Measurements from ENCODE around the gene CENPH.
A peak's percentile ranks its signal among the peaks of the same experiment; 100 is the strongest.
"Not testable (repeated sequence)": the region's sequence is repeated elsewhere in the genome, so short reads cannot be mapped to it uniquely, and the experiment has no call there.

Gene CENPH

DNA sequence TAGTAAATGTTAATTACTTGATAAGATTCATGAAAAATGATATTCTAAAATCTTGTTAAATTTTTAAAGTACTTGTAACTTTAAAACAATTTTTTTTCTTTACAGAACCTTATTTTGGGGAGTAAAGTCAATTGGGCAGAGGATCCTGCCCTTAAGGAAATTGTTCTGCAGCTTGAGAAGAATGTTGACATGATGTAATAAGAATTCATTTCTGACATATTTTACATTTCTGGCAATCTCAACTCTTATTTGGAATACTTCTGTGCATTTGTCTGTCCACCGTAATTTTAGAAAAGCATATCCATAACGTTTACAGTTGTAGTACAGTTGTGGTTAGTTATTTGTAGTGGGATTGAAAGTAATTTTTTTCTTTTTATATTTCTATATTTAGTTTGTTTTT lies 20.2 kb downstream of the CENPH start:
- no peak for DNase-seq (ENCODE audit: low read depth in 3 of 3)

DNA sequence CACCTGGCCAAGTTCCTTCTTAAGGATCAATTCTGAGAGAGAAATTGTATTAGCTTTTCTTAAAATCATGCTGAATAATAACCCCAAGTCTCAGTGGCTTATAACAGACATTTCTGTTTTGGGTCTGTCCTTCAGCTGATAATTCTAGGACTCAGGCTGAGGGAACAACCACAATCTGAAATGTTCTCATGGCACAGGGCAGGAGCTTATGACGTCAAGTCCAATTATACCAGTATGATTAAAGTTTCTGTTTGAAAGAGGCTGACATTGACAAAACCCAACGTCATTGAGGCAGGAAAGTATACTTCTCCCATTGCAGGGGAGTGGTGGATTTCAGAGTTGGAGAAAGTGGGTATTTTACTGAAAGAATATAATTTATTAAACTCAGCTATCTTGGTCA lies 21.8 kb downstream of the CENPH start:
- no peak for DNase-seq (ENCODE audit: low read depth in 3 of 3)

DNA sequence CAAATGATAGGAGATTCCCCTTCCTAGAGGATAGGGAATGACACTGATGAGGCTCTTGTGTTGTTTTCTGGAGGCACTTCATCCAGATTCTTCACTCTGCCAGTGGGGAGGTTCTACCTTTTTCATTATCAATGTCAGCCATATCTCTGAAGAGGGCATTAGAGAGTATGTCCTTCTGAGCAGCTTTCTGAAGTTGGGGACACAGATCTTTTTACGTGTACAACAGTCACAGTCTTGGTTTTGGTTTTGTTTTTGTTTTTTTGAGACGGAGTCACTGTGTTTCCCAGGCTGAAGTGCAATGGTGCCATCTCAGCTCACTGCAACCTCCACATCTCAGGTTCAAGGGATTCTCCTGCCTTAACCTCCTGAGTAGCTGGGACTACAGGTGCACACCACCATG lies 22.6 kb downstream of the CENPH start:
- DNase-seq (ENCODE audit: low read depth in 3 of 3) = no peak

- DNase-seq (ENCODE audit: low read depth in 3 of 3) = no peak
Observed at GRCh38 chr5:69213513-69214215, 24.3 kb downstream of the CENPH start.

DNA sequence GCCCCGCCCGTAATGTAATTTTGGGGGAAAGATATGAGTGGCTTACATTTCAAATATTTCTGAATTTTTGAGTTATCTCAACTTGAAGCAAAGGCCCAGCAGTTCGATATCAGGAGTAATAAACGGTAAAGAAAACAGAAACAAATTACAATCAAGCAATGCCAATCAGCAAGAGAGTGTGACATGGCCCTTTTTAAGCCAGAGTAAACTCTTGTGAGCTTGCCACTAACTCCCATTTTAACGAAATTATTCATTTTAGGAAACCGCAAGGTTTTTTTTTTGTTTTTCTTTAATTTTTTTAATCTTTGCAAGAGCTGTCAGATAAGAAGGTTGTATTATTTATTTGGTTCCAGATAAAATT lies 27.7 kb downstream of the CENPH start:
- no peak for DNase-seq (ENCODE audit: low read depth in 3 of 3)

- DNase-seq (ENCODE audit: low read depth in 3 of 3) = peak; percentile 88 to 95 (median 90)
Observed at GRCh38 chr5:69217548-69218526, 28.5 kb downstream of the CENPH start.

- no peak for DNase-seq (ENCODE audit: low read depth in 3 of 3)
Observed at GRCh38 chr5:69219939-69220338, 30.6 kb downstream of the CENPH start.

GRCh38 chr5:69220371-69220770 lies 31.0 kb downstream of the CENPH start:
- DNase-seq (ENCODE audit: low read depth in 3 of 3) = not testable (repeated sequence)

- not testable (repeated sequence) for DNase-seq (ENCODE audit: low read depth in 3 of 3)
Observed at GRCh38 chr5:69220833-69221232, 31.4 kb downstream of the CENPH start.

DNA sequence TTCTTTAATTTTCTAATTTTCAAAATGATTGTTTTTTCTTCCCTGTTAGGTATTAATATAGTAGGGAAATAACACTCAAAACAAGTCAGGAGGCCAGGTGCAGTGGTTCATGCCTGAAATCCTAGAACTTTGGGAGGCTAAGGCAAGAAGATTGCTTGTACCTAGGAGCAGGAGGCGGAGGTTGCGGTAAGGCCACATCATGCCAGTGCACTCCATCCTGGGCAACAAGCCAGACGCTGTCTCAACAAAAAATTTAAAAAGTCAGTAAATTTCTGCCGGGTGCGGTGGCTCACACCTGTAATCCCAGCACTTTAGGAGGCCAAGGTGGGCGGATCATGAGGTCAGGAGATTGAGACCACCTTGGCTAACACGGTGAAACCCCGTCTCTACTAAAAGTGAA lies 35.1 kb downstream of the CENPH start:
- DNase-seq (ENCODE audit: low read depth in 3 of 3) = no peak

DNA sequence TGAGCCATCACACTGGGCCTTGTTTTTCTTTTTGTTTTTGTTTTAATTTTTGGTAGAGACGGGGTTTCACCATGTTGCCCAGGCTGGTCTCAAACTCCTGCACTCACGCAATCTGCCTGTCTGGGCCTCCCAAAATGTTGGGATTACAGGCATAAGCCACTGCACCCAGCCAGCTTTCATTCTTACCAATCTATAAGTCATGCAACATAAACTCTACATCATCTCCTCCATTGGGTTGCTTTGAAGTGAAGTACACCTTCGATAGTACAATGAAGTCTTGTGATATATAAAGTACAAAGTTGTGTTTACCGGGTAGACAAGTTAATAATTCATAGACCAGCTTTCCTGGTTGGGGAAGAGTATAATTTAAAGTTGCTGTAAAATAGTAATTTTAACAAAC lies 36.5 kb downstream of the CENPH start:
- DNase-seq (ENCODE audit: low read depth in 3 of 3) = no peak

DNA sequence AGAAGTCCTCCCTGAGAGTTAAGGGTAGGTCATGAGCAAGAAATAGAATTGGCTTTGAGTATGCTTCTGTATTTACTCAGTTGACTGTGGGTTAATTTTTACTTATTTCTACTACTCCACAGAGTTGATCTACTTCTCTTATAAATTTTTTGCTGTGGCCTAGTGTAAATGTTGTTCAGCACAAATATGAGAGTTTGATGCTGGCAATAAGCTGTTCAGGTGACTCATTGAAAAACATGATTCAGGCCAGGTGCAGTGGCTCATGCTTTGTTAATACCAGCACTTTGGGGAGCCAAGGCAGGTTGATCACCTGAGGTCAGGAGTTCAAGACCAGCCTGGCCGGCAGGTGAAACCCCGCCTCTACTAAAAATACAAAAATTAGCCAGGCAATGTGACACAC lies 40.8 kb downstream of the CENPH start:
- DNase-seq (ENCODE audit: low read depth in 3 of 3) = no peak

DNA sequence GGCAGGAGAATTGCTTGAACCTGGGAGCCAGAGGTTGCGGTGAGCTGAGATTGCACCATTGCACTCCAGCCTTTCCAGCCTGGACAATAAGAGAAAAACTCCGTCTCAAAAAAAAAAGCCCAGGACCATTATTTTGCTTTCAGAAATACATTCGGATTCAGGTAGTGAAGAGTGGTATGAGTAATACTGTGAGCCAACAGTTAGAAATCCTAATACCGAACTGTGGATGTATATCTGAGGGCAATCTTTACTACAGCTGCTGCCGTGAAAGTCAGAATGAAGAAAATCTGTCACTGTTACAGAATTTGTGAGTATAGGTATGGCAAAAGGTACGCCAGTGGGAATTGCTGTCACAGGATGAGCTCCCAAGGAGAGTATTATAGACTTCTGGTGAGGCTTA lies 41.9 kb downstream of the CENPH start:
- no peak for DNase-seq (ENCODE audit: low read depth in 3 of 3)

DNA sequence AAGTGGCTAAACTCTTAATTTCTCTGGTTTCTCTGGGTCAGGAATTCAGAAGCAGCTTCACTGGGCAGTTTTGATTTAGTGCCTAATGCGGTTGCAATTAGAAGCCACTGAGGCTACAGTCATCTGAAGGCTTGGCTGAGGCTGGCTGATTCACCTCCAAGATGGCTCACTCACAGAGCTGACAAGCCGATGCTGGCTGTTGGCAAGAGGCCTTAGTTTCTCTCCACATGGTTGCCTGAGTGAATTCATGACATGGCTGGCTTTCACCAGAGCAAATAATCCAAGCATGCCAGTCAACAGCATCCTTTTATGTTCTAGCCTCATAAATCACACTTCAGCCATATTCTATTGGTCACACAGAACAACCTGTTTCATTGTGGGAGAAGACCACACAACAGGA lies 42.5 kb downstream of the CENPH start:
- DNase-seq (ENCODE audit: low read depth in 3 of 3) = no peak

DNA sequence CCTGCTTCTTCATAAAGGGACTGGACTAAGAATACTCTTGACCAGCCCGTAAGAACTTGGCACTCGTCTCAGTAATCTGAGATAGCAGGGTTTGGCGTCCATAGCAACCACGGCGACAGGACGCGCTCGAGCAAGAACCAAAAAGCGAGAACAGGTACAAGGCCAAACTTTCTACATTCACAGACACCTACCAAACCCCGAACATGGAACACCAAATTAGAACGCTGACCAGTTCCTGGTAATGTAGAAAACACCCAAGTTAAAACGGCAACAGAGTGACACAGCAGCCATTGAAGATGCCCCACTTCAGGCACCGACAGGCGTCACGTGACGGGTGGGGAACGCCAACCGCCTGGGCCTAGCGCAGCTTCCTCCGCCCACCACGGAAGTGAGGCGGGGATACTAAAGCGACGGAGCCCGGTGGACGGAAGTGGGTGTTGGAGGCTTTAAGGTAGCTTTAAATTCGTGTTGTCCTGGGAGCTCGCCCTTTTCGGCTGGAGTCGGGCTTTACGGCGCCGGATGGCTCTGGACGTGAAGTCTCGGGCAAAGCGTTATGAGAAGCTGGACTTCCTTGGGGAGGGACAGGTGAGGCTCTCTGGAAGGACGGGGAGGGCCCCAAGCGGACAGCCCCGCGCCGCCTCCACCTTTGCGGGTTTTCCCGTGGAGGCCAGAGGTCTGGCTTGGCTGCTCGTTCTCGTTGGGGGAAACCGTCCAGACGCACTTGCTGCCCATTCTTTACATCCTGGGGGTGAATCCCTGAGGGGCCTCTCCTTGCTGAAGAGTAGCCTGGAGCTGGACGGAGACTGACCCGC lies 45.3 kb downstream of the CENPH start, which contains the start of gene CDK7:
Gene CDK7, plus strand, starts transcription at position 430 of the 812 bp plus-strand sequence. Its CDS starts 90 bp downstream, at position 520.
- DNase-seq (ENCODE audit: low read depth in 3 of 3) = peak; percentile 84 to 91 (median 86)

- not testable (repeated sequence) for DNase-seq (ENCODE audit: low read depth in 3 of 3)
Observed at GRCh38 chr5:69236733-69237132, 47.4 kb downstream of the CENPH start.

GRCh38 chr5:69237877-69238276 lies 48.5 kb downstream of the CENPH start:
- no peak for DNase-seq (ENCODE audit: low read depth in 3 of 3)

DNA sequence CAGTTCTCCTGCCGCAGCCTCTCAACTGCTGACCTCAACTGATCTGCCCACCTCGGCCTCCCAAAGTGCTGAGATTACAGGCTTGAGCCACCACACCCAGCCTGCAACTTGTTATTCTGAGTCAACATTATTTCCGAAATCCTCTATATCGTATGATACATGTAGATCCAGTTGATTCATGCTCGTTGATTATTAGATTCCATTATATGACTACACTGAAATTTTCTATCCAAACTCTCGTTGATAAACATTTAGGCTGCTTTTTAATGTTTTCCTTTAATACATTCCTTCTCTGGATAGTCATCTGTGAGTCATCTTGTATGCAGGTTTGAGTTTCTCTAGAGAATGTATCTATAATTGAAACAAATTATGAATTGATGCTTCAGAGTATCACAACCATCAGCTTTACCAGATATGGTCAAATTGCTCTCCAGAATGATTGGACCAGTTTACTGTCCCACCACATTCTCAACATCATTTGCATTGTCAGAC lies 49.4 kb downstream of the CENPH start:
- no peak for DNase-seq (ENCODE audit: low read depth in 3 of 3)

GRCh38 chr5:69242215-69242927 lies 53.0 kb downstream of the CENPH start:
- DNase-seq (ENCODE audit: low read depth in 3 of 3) = no peak

DNA sequence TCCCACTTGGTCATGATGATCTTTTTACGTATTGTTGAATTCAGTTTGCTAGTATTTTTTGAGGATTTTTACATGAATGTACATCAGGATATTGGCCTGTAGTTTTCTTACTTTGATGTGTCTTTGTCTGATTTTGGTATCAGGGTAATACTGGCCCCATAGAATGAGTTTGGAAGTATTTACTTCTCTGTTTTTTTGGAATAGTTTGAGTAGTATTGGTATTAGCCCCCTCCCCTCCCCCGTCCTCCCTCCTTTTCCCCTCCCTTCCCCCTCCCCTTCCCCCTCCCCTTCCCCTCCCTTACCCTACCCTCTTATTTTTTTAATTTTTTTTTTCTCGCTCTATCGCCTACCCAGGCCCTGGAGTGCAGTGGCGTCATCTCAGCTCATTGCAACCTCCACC lies 55.6 kb downstream of the CENPH start:
- no peak for DNase-seq (ENCODE audit: low read depth in 3 of 3)

DNA sequence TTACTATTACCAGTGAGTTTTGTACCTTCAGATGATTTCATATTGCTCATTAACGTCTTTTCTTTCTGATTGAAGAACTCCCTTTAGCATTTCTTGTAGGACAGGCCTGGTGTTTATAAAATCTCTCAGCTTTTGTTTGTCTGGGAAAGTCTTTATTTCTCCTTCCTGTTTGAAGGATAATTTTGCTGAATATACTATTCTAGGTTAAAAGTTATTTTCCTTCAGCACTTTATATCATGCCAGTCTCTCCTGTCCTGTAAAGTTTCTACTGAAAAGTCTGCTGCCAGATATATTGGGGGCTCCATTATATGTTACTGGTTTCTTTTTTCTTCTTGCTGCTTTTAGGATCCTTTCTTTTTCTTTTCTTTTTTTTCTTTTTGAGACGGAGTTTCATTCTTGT lies 58.6 kb downstream of the CENPH start:
- no peak for DNase-seq (ENCODE audit: low read depth in 3 of 3)
